ENCODE measurements around the gene ACTA1. TPM values are rescaled to one million over a fixed set of nuclear protein-coding genes. Genes with fewer than 3 reads are reported as not detected.
A peak's percentile ranks its signal among the peaks of the same experiment; 100 is the strongest.
"Not testable (repeated sequence)": the region's sequence is repeated elsewhere in the genome, so short reads cannot be mapped to it uniquely, and the experiment has no call there.

Gene ACTA1
- polyA plus RNA-seq, 6 donors from 2014 or later = not detected

DNA sequence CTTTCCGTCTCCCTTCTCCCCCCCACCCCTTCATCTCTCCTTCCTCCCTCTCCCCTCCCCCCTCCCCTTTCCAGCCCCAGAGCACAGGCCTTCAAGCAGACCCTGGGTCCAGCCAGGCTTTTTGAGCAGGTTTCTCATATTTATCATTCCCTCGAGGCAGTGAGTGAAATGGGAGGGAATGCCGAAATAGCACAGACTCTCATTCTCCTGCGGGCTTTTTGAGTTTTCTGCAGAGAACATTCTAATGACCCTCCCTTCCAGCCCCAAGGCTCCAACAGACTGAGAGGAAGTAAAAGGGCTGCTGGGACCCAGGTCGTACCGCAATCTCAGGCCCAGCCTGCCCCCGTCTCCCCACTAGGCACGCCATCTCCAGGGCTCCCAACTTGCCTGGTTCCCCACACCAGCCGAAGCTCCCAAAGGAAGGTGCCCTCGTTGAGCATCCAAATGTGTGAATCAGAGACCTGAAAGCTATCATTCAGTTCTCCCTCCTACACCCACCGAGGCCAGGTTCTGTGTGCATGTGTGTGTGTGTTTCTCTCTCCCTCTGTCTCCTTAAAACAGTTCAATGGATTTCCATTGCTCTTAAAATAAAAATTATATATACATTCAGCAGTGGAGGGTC, 22.3 kb downstream of the ACTA1 start:
- no peak overlapping the region for H3K27ac Mint-ChIP-seq
- peaks cover 40 to 43% (median 42%) of the 10 kb centered on the region in 3 donors for H3K27me3 Mint-ChIP-seq
- H3K9me3 Mint-ChIP-seq = no peaks in the 10 kb centered on the region
- DNase-seq (no peak), ATAC-seq (ENCODE audit: low read depth in 2 of 2) (no peak)
- H3K36me3 Mint-ChIP-seq = no peaks in the 10 kb centered on the region
- H3K4me3 Mint-ChIP-seq = no peak overlapping the region
- peaks cover 19 to 28% (median 22%) of the 10 kb centered on the region in 3 donors for H3K4me1 Mint-ChIP-seq

DNA sequence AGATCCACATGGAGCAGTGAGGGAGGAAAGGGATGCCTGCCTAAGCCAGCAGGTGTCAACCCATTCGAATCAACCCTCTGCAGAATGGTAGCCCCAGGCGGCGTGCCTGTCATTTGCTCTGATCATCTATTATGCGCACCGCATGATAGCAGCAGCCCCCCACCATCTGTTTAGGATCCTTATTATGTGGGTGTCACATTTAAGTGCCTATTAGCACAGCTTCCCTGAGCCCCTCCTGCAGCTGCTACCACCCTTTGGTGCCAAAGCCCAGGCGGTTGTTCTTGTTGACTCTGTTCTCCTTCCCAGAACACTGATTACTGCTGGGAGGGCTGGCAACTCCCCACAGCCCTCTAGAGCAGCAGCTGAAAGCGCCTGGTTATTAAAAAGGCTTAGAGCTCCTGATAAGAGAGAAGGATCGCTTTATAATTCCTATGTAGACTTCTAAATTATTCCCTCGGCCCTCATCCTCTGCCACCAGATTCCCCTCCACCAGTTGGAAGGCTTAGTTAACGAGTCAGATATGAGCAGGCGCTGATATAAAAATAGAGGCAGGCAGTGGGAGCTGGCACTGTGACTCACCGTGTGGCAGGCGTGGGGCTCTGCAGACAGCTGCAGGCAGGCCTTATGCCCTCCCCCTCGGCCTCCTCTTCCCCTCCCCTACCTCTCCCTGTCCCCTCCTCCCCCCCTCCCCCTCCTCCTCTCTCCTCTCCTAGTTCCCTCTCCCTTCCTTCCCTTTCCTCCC, 23.0 kb downstream of the ACTA1 start:
- H3K4me1 Mint-ChIP-seq = peaks cover 20 to 28% (median 23%) of the 10 kb centered on the region in 3 donors
- ATAC-seq (ENCODE audit: low read depth in 2 of 2) (peak in 1 of 2 donors; percentile 21), DNase-seq (no peak)
- H3K4me3 Mint-ChIP-seq = peak overlapping the region in 3 of 8 donors; percentile 57 to 77 (median 70)
- H3K27ac Mint-ChIP-seq = peak overlapping the region in 2 of 6 donors; percentile 9 to 35
- H3K9me3 Mint-ChIP-seq = no peaks in the 10 kb centered on the region
- no peaks in the 10 kb centered on the region for H3K36me3 Mint-ChIP-seq
- H3K27me3 Mint-ChIP-seq = peaks cover 42 to 47% (median 46%) of the 10 kb centered on the region in 3 donors

DNA sequence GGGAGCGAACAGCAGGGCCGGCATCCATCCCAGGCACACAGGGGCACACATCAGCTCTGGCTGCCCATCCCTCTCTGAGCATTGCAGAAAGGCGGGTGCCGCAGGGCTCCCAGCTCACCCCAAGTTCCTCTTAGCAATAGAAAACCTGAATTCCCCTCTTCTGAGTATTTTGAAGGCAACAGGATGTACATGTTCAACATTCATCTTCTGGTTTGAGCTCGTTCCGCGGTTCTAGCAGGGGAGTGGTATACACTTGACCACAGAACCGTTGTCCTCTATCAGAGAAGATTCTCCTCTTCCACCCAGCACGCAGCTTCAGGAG, 23.6 kb downstream of the ACTA1 start:
- Mint-ChIP-seq H3K27ac (peak overlapping the region in 1 of 6 donors; percentile 33), H3K36me3 (no peaks in the 10 kb centered on the region), H3K27me3 (peaks cover 47 to 53% (median 52%) of the 10 kb centered on the region in 3 donors), H3K9me3 (no peaks in the 10 kb centered on the region), H3K4me3 (peak overlapping the region in 3 of 8 donors; percentile 43 to 77 (median 70)), H3K4me1 (peaks cover 20 to 28% (median 23%) of the 10 kb centered on the region in 3 donors)
- ATAC-seq (ENCODE audit: low read depth in 2 of 2) (peak; percentile 63 to 70), DNase-seq (no peak)

DNA sequence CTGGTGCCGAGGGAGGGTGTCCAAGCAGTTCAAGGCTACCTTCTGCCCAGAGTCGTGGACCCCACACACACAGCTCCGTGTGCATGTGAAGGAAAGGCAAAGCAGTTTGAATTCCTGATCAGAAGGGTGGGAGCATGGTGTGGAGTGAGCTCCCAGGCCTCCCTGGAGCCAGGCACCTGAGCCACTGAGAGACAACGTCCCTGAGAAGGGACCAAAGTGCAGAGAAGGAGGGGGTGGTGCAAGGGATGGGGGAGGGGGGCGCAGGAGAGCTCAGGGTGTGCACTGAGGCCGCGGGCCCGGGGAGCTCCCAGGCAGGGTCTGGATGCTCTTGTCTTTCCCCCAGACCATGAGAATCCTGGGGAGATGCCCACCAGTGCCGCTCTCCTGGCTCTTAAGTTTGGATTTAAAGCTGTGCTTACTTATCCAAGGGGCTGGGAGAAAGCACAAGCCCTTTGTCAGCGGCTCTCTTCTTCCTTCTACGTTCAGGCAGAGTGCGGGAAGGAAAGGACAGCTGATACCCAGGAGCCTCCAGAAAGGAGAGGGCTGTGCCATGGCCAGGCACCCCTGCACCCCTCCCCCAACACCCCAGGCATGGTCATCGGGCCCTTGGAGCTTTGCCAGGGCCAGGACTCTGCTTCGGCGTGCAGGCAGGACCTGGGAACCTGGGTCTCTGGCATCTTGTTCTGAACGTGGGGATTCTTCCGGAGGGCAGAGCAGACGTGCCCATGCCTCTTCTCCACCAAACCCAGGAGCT, 24.1 kb downstream of the ACTA1 start:
- no peaks in the 10 kb centered on the region for H3K9me3 Mint-ChIP-seq
- ATAC-seq (ENCODE audit: low read depth in 2 of 2) (no peak), DNase-seq (no peak)
- H3K36me3 Mint-ChIP-seq = no peaks in the 10 kb centered on the region
- peak overlapping the region in 5 of 8 donors; percentile 23 to 77 (median 51) for H3K4me3 Mint-ChIP-seq
- H3K27me3 Mint-ChIP-seq = peaks cover 52 to 58% (median 57%) of the 10 kb centered on the region in 3 donors
- H3K4me1 Mint-ChIP-seq = peaks cover 20 to 28% (median 23%) of the 10 kb centered on the region in 3 donors
- peak overlapping the region in 1 of 6 donors; percentile 33 for H3K27ac Mint-ChIP-seq

DNA sequence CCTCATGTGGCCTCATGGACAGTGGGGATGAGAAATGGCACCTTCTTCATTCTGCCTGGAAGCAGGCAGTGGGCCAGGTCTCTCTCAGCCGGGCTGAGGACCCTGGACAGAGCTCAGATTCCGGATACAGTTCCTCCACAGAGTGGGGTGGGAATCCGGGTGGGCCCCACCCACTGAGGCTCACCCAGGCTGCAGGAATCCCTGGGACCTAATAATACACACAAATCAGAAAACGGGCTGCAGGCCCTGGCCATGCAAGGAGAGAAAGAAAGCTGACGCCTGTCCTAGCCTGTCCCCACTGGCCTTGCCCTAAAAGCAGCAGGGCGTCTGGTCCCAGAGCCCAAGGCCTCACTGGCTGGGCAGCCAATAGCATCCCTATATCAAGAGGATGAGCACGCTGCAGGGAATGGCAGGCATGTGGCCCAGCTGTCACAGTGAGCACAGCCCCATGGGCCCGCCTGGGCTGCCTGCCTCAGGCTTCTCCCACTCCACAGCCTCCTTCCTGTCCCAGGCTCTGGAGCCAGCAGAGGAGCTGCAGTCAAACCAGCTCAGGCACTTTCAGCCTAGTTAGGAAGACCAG, 25.3 kb downstream of the ACTA1 start:
- ATAC-seq (ENCODE audit: low read depth in 2 of 2) = no peak
- H3K27ac Mint-ChIP-seq = no peak overlapping the region
- peaks cover 52 to 68% (median 66%) of the 10 kb centered on the region in 3 donors for H3K27me3 Mint-ChIP-seq
- H3K9me3 Mint-ChIP-seq = peaks cover 0 to 2% (median 0%) of the 10 kb centered on the region in 7 donors
- no peak for DNase-seq
- peak overlapping the region in 2 of 8 donors; percentile 3 to 23 for H3K4me3 Mint-ChIP-seq
- peaks cover 20 to 28% (median 23%) of the 10 kb centered on the region in 3 donors for H3K4me1 Mint-ChIP-seq
- H3K36me3 Mint-ChIP-seq = no peaks in the 10 kb centered on the region

DNA sequence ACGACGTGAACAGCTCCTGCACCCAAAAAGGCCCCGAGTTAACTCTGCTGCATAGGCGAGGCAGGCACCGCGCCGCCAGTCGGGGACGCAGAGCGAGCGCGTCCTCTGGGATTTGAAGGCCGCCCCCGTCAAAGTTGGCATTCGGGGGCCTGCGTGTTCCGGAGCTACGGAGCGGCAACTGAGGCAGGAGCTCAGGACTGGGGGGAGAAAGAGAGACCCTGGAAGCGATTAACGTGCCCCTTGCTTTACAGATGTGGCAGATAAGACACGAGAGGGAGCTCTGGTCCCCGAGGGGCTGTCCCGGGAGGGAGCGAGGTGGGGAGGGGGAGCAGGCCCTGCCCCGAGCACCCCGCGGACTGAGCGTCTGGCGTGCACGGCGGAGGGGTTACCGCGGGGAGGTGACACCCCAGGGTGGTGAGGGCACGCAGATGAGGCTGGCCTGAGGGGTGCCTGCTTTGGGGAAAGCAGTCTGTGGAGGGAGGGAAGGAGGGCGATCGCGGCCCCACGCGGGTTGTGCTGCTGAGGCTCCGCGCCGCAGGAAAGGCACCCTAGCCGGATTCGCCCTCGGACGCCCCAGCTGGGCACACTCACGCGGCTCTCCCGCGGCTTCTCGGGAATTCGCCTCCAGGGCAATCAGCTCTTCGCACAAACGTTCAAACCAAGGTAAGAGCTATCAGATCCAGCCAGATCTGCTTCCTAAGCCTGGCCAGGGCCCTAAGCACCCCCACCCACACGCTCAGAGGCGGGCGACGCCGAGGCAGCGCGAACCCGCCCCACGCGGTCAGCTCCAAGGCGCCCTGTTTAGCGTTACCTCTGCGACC, 26.5 kb downstream of the ACTA1 start:
- Mint-ChIP-seq H3K27ac (peak overlapping the region in 1 of 6 donors; percentile 45), H3K4me3 (peak overlapping the region; percentile 49 to 91 (median 84)), H3K36me3 (no peaks in the 10 kb centered on the region), H3K4me1 (peaks cover 20 to 28% (median 23%) of the 10 kb centered on the region in 3 donors), H3K9me3 (peaks cover 0 to 3% (median 0%) of the 10 kb centered on the region in 7 donors), H3K27me3 (peaks cover 57 to 78% (median 77%) of the 10 kb centered on the region in 3 donors)
- ATAC-seq (ENCODE audit: low read depth in 2 of 2) = peak; percentile 34 to 52
- DNase-seq = peak; percentile 15

DNA sequence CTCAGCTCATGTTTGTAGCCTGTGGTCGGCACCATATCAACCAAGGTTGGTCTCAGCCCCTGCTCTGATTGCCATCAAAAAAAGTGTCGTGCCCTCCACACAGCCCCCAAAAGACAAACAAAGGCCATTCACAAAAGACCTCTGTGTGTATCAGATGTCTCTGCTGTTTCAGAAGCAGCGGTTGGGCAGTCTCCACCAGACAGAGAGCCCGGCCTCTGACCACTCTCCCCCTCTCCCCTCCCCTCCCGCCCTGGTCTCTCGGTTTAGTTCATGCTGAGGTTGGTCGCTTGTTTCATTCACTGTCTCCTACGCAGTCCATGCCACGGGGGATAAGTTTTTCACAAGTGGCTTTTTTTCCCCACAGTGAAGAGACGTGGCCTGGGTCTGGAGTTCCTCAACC, 27.1 kb downstream of the ACTA1 start:
- ATAC-seq (ENCODE audit: low read depth in 2 of 2) = no peak
- no peaks in the 10 kb centered on the region for H3K36me3 Mint-ChIP-seq
- peak overlapping the region in 1 of 6 donors; percentile 45 for H3K27ac Mint-ChIP-seq
- peaks cover 0 to 3% (median 0%) of the 10 kb centered on the region in 7 donors for H3K9me3 Mint-ChIP-seq
- H3K4me3 Mint-ChIP-seq = peak overlapping the region; percentile 49 to 91 (median 84)
- H3K4me1 Mint-ChIP-seq = peaks cover 20 to 28% (median 23%) of the 10 kb centered on the region in 3 donors
- DNase-seq = no peak
- H3K27me3 Mint-ChIP-seq = peaks cover 55 to 84% (median 83%) of the 10 kb centered on the region in 3 donors

DNA sequence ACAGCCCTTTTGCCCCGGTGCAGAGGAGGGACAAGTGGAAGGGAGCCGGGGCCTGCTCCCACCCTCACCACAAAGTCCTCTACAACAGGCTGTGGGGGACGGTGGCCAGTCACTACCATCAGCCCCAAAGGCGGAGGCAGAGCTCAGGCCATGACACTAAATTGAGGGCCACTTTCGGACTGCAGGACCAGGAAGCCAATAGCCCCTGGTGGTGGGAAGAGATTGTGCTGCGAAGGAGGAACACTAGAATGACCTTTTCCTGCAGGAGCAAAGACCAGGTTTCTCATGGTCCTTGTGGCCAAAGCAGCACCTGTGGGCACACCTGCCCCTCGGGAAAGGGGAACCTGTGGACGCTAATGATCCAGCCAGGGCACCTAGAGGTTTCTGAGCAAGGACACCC, 30.3 kb downstream of the ACTA1 start:
- DNase-seq = no peak
- Mint-ChIP-seq H3K27me3 (peaks cover 49 to 76% (median 73%) of the 10 kb centered on the region in 3 donors), H3K4me3 (no peak overlapping the region), H3K36me3 (no peaks in the 10 kb centered on the region), H3K27ac (no peak overlapping the region), H3K4me1 (peaks cover 9 to 12% (median 11%) of the 10 kb centered on the region in 3 donors), H3K9me3 (peaks cover 0 to 3% (median under 1%) of the 10 kb centered on the region in 7 donors)
- ATAC-seq (ENCODE audit: low read depth in 2 of 2) = no peak

DNA sequence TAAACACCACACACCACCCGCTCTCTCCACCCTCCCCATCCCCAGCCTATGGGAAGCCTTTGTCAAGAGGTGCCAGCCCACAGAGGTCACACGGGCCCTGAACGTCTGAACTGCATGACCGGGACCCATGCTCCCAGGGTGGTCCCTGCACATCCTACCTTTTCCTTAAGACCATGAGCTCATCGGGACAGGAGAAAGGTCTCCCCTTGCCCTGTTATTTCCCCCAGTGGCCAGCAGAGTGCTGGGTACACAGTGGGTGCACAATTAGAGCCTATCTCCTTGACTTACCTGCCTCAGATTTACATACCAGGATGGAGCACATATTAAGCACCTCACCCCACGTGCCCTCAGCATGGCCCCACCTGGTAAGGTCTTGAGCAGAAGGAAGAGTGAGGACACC, 30.9 kb downstream of the ACTA1 start:
- Mint-ChIP-seq H3K27ac (no peak overlapping the region), H3K4me3 (peak overlapping the region in 1 of 8 donors; percentile 1), H3K9me3 (peaks cover 0 to 3% (median 2%) of the 10 kb centered on the region in 7 donors), H3K27me3 (peaks cover 49 to 73% (median 73%) of the 10 kb centered on the region in 3 donors), H3K4me1 (peaks cover 9 to 12% (median 11%) of the 10 kb centered on the region in 3 donors), H3K36me3 (no peaks in the 10 kb centered on the region)
- ATAC-seq (ENCODE audit: low read depth in 2 of 2) = no peak
- DNase-seq = no peak

DNA sequence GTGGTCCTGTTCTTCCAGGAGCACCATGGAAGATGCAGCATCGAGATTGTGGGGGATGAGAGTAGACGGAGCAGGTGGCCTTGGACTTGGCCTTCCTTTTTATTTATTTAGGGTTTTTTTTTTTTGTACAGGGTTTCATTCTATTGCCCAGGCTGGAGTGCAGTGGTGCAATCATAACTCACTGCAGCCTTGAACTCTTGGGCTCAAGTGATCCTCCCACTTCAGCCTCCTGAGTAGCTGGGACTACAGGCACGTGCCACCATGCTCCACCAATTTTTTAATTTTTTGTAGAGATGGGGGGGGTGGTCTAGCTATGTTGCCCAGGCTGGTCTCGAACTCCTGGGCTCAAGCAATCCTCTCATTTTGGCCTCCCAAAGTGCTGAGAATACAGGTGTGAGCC, 31.6 kb downstream of the ACTA1 start:
- H3K27me3 Mint-ChIP-seq = peaks cover 53 to 68% (median 66%) of the 10 kb centered on the region in 3 donors
- not testable (repeated sequence) for ATAC-seq (ENCODE audit: low read depth in 2 of 2); H3K36me3 Mint-ChIP-seq; H3K4me1 Mint-ChIP-seq; H3K4me3 Mint-ChIP-seq; H3K9me3 Mint-ChIP-seq; H3K27ac Mint-ChIP-seq; DNase-seq

DNA sequence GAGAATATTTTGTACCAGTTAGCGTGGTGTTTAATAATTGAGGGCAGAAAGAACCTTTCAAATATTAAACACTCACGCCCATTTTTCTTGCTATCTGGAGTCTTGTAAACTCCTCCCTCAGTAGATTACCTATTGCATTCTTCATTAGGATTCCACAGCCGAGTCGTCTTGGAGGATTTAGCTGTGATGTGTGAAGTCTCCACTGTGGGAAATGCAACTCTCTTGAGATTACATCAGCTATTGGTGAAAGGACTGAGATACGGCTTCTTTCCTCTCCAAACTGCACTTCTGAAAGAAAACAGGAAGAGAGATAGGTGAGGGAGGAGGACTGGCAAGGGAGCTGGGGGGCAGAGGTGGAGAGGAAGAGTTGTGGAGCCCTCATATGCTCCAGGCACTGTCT, 36.1 kb downstream of the ACTA1 start:
- Mint-ChIP-seq H3K27ac (peak overlapping the region in 1 of 6 donors; percentile 39), H3K4me3 (no peak overlapping the region), H3K36me3 (no peaks in the 10 kb centered on the region), H3K27me3 (peaks cover 34 to 54% (median 52%) of the 10 kb centered on the region in 3 donors), H3K9me3 (peaks cover 0 to 2% (median 0%) of the 10 kb centered on the region in 7 donors), H3K4me1 (no peaks in the 10 kb centered on the region)
- ATAC-seq (ENCODE audit: low read depth in 2 of 2) = no peak
- no peak for DNase-seq

DNA sequence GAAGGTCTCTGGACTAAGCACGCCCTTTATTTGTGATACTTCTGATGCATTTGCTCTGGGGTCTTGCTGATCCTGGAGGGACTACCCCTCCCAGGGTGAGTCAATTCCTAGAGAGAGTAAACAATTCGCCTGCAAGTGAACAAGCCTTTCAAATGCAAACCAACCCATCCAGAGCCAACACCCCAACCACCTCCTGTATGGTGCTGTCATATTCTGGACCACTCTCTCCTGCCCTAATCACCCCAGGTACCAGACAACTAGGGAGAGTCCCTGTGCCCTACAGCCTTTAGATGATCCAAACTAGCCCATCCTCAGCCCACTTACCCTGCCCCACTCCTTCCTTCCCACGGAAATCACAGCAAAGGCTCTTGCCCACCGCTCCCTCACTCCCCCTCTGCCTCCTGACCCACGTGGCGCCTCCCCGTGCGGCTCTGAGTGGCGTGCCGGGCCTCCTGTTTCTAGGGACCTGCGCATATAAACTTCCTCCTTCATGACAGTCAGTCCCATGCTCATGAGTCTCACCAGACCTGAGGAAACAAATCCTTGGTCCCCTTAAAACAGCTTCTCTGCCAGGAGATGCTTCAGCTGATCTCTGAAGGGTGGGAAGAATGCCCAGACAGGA, 37.2 kb downstream of the ACTA1 start:
- Mint-ChIP-seq H3K9me3 (peaks cover 0 to 2% (median 0%) of the 10 kb centered on the region in 7 donors), H3K4me3 (no peak overlapping the region), H3K4me1 (no peaks in the 10 kb centered on the region), H3K36me3 (no peaks in the 10 kb centered on the region), H3K27me3 (peaks cover 28 to 46% (median 46%) of the 10 kb centered on the region in 3 donors), H3K27ac (no peak overlapping the region)
- ATAC-seq (ENCODE audit: low read depth in 2 of 2) (no peak), DNase-seq (no peak)

Data from naive B cell (primary cell).